Astrocyte (in vitro differentiated cells and primary cell): Measurements from ENCODE around the gene GSE1. TPM values are rescaled to one million over a fixed set of nuclear protein-coding genes. Genes with fewer than 3 reads are reported as not detected.

ENCODE experiments used
- DNase-seq: peaks from one replicate; pipeline ENCODE4 v3.0.0-alpha.2; 2010; ENCODE audit warnings: low read depth
- FAIRE-seq: peaks from 2 replicates; lab custom pipeline; 2011; peaks lifted over from hg19 to GRCh38; lab: Jason Lieb, UNC
- H2AFZ ChIP-seq: 2 replicates; pipeline ENCODE4 v1.6.0; 2012; ENCODE audit warnings: low read depth, low read length, inconsistent platforms
- H3K27ac ChIP-seq: 2 replicates; pipeline ENCODE4 v1.5.1; 2011; ENCODE audit warnings: low read depth, low read length, inconsistent platforms
- H3K27me3 ChIP-seq: 2 replicates; pipeline ENCODE4 v1.6.0; 2011; ENCODE audit warnings: low read length, inconsistent platforms; ENCODE audit not compliant: insufficient read depth
- H3K36me3 ChIP-seq: 2 replicates; pipeline ENCODE4 v1.5.1; 2011; ENCODE audit warnings: low read length, inconsistent platforms; ENCODE audit not compliant: insufficient read depth
- H3K4me1 ChIP-seq: 2 replicates; pipeline ENCODE4 v1.5.1; 2011; ENCODE audit warnings: low read length, inconsistent platforms; ENCODE audit not compliant: insufficient read depth
- H3K4me2 ChIP-seq: 2 replicates; pipeline ENCODE4 v1.6.0; 2012; ENCODE audit warnings: low read length, inconsistent platforms
- H3K4me3 ChIP-seq: 2 replicates; pipeline ENCODE4 v1.5.1; 2011; ENCODE audit warnings: low read depth, mild to moderate bottlenecking, low read length, inconsistent platforms; ENCODE audit not compliant: insufficient read depth
- H3K79me2 ChIP-seq: 2 replicates; pipeline ENCODE4 v1.6.0; 2012; ENCODE audit warnings: mild to moderate bottlenecking, low read length, inconsistent platforms; ENCODE audit not compliant: insufficient read depth
- H3K9ac ChIP-seq: 2 replicates; pipeline ENCODE4 v1.6.0; 2012; ENCODE audit warnings: mild to moderate bottlenecking, low read length, inconsistent platforms
- H3K9me3 ChIP-seq: 2 replicates; pipeline ENCODE4 v1.5.1; 2012; ENCODE audit warnings: low read depth, mild to moderate bottlenecking, low read length, inconsistent platforms; ENCODE audit not compliant: insufficient read depth
- H4K20me1 ChIP-seq: 2 replicates; pipeline ENCODE4 v1.6.0; 2012; ENCODE audit warnings: low read length, inconsistent platforms; ENCODE audit not compliant: insufficient read depth
- H3K27ac Mint-ChIP-seq: one replicate; pipeline ENCODE4 v1.8.0; 2021; ENCODE audit warnings: mild to moderate bottlenecking, mixed read lengths; ENCODE audit not compliant: unreplicated experiment
- H3K27me3 Mint-ChIP-seq: one replicate; pipeline ENCODE4 v1.8.0; 2021; ENCODE audit warnings: low read depth, mixed read lengths; ENCODE audit not compliant: unreplicated experiment
- H3K36me3 Mint-ChIP-seq: one replicate; pipeline ENCODE4 v1.8.0; 2021; ENCODE audit warnings: low read depth, mixed read lengths; ENCODE audit not compliant: unreplicated experiment
- H3K4me1 Mint-ChIP-seq: one replicate; pipeline ENCODE4 v1.8.0; 2021; ENCODE audit warnings: low read depth, mixed read lengths; ENCODE audit not compliant: unreplicated experiment
- H3K4me3 Mint-ChIP-seq: one replicate; pipeline ENCODE4 v1.8.0; 2021; ENCODE audit warnings: mild to moderate bottlenecking, moderate library complexity, mixed read lengths; ENCODE audit not compliant: unreplicated experiment
- H3K9me3 Mint-ChIP-seq: one replicate; pipeline ENCODE4 v1.8.0; 2021; ENCODE audit warnings: mild to moderate bottlenecking, mixed read lengths; ENCODE audit not compliant: unreplicated experiment
- CTCF ChIP-seq: IDR thresholded peaks from 2 replicates; pipeline ENCODE4 v1.5.1; 2011; ENCODE audit warnings: low read depth, mild to moderate bottlenecking, inconsistent platforms, low read length, moderate library complexity; ENCODE audit not compliant: insufficient read depth
- EZH2 ChIP-seq: IDR thresholded peaks from 2 replicates; pipeline ENCODE4 v1.6.1; 2012; ENCODE audit warnings: mild to moderate bottlenecking, low read length, inconsistent platforms; ENCODE audit not compliant: insufficient read depth
- total RNA-seq: library from RNA; stranded (reverse); gene quantifications from 2 replicates; pipeline ENCODE4 v1.2.1, GENCODE V29; 2021

The GSE1 gene
- total RNA-seq, 1 donor from 2014 or later = 35.0 TPM

- peaks cover 7% of the 10 kb centered on the region for H3K4me1 ChIP-seq
- no peak overlapping the region for H3K4me3 Mint-ChIP-seq
- TF ChIP-seq EZH2 (no peak), CTCF (no peak)
- DNase-seq (no peak), FAIRE-seq (no peak)
- peaks cover 7% of the 10 kb centered on the region for H3K27me3 Mint-ChIP-seq
- no peak overlapping the region for H3K27ac ChIP-seq
- H3K36me3 ChIP-seq = no peaks in the 10 kb centered on the region
- H4K20me1 ChIP-seq = peaks cover 98% of the 10 kb centered on the region
- no peak overlapping the region for H3K27ac Mint-ChIP-seq
- peaks cover 17% of the 10 kb centered on the region for H3K4me1 Mint-ChIP-seq
- H3K4me2 ChIP-seq = no peak overlapping the region
- peaks cover 46% of the 10 kb centered on the region for H3K79me2 ChIP-seq
- no peak overlapping the region for H2AFZ ChIP-seq
- H3K9me3 ChIP-seq = peaks cover 8% of the 10 kb centered on the region
- no peak overlapping the region for H3K9ac ChIP-seq
- H3K4me3 ChIP-seq = no peak overlapping the region
- H3K27me3 ChIP-seq = no peaks in the 10 kb centered on the region
- peaks cover 18% of the 10 kb centered on the region for H3K36me3 Mint-ChIP-seq
- peaks cover 3% of the 10 kb centered on the region for H3K9me3 Mint-ChIP-seq
Observed at GRCh38 chr16:85627089-85627488, 14.0 kb downstream of the GSE1 start.

- no peak overlapping the region for H3K4me3 ChIP-seq
- TF ChIP-seq CTCF = no peak
- no peak for TF ChIP-seq EZH2
- H3K9me3 ChIP-seq = peaks cover 8% of the 10 kb centered on the region
- Mint-ChIP-seq H3K27ac (no peak overlapping the region), H3K27me3 (peaks cover 4% of the 10 kb centered on the region), H3K4me1 (peaks cover 17% of the 10 kb centered on the region), H3K4me3 (no peak overlapping the region), H3K9me3 (peaks cover 3% of the 10 kb centered on the region), H3K36me3 (peaks cover 16% of the 10 kb centered on the region)
- H3K4me2 ChIP-seq = no peak overlapping the region
- no peak overlapping the region for H3K27ac ChIP-seq
- peaks cover 7% of the 10 kb centered on the region for H3K4me1 ChIP-seq
- no peak overlapping the region for H3K9ac ChIP-seq
- H4K20me1 ChIP-seq = peaks cover 98% of the 10 kb centered on the region
- H3K36me3 ChIP-seq = no peaks in the 10 kb centered on the region
- H2AFZ ChIP-seq = no peak overlapping the region
- H3K79me2 ChIP-seq = peaks cover 41% of the 10 kb centered on the region
- FAIRE-seq = no peak
- no peaks in the 10 kb centered on the region for H3K27me3 ChIP-seq
- DNase-seq = no peak
Observed at GRCh38 chr16:85627526-85628264, 14.6 kb downstream of the GSE1 start.

- no peak for DNase-seq
- no peak for FAIRE-seq
- H3K27ac ChIP-seq = no peak overlapping the region
- Mint-ChIP-seq H3K36me3 (peaks cover 14% of the 10 kb centered on the region), H3K4me3 (no peak overlapping the region), H3K9me3 (peaks cover 3% of the 10 kb centered on the region), H3K27ac (no peak overlapping the region), H3K4me1 (peaks cover 17% of the 10 kb centered on the region), H3K27me3 (no peaks in the 10 kb centered on the region)
- peaks cover 7% of the 10 kb centered on the region for H3K4me1 ChIP-seq
- peaks cover 8% of the 10 kb centered on the region for H3K9me3 ChIP-seq
- H3K79me2 ChIP-seq = peaks cover 38% of the 10 kb centered on the region
- H3K36me3 ChIP-seq = no peaks in the 10 kb centered on the region
- H3K4me3 ChIP-seq = no peak overlapping the region
- H3K27me3 ChIP-seq = no peaks in the 10 kb centered on the region
- TF ChIP-seq CTCF (no peak), EZH2 (no peak)
- no peak overlapping the region for H3K4me2 ChIP-seq
- no peak overlapping the region for H3K9ac ChIP-seq
- H4K20me1 ChIP-seq = peaks cover 98% of the 10 kb centered on the region
- H2AFZ ChIP-seq = no peak overlapping the region
Observed at GRCh38 chr16:85628265-85628556, 15.1 kb downstream of the GSE1 start.
